Adrenal gland (tissue), 12 donors: Measurements from ENCODE around the gene IQSEC2. TPM values are rescaled to one million over a fixed set of nuclear protein-coding genes. Genes with fewer than 3 reads are reported as not detected.

Source experiments
- DNase-seq, 7 donors: peaks; one replicate each; pipeline ENCODE4 v3.0.0-alpha.2; 2019 to 2020
- H3K27ac ChIP-seq, 5 donors: fragments of 200-600 bp; sonication (generic) in 4 of 5; 1 replicate in 3 of 5; 2 replicates in 2 of 5; pipeline versions ENCODE4 v1.5.1 to v1.8.0; 2016 to 2020; ENCODE audit warnings: mild to moderate bottlenecking in 1 of 5
- H3K27me3 ChIP-seq: fragments of 200-600 bp; 2 replicates; pipeline ENCODE4 v1.8.0; 2021
- H3K36me3 ChIP-seq, 2 donors: fragments of 200-600 bp; replicated peaks in 1 of 2; 1 replicate in 1 of 2; 2 replicates in 1 of 2; pipeline versions ENCODE4 v1.5.1 to v1.8.0; 2018 to 2022
- H3K4me1 ChIP-seq, 2 donors: fragments of 200-600 bp; replicated peaks in 1 of 2; 1 replicate in 1 of 2; 2 replicates in 1 of 2; pipeline versions ENCODE4 v1.5.1 to v1.8.0; 2018 to 2021
- H3K4me3 ChIP-seq, 4 donors: fragments of 200-600 bp; sonication (generic) in 3 of 4; one replicate each; pipeline ENCODE4 v1.5.1; 2016 to 2018
- H3K9me3 ChIP-seq, 3 donors: fragments of 200-600 bp; sonication (generic) in 1 of 3; replicated peaks in 1 of 3; 1 replicate in 2 of 3; 2 replicates in 1 of 3; pipeline versions ENCODE4 v1.5.1 to v1.8.0; 2016 to 2021
- POLR2A ChIP-seq, 2 donors: fragments of 450-650 bp; IDR thresholded peaks; one replicate each; pipeline ENCODE4 v1.6.1; 2017; ENCODE audit warnings: antibody characterized with exemption in 2 of 2, mild to moderate bottlenecking in 2 of 2, moderate library complexity in 1 of 2
- WGBS, 4 donors: extraction: QIAGEN DNeasy Blood & Tissue Kit in 2 of 4; methylation state at CpG; one replicate each; pipeline versions ENCODE4 v1.1.5 to v1.1.7; 2013 to 2017; 5-methylcytosine and 5-hydroxymethylcytosine counted together
- intact Hi-C, 2 donors: fragments of 100-400 bp; cut with DNase I; formaldehyde crosslinking; loops; one replicate each; pipeline versions ENCODE4 v1.14.1 to v1.15.0; 2022 to 2023
- polyA plus RNA-seq, 3 donors: library from polyadenylated mRNA; stranded (reverse); fragments of 200-250 nt in 2 of 3; fragments of 350-450 nt in 1 of 3; fragmentation: Illumina TruSeq in 1 of 3; extraction: RNeasy Lipid Tissue Mini Kit (QIAGEN cat#74804) in 1 of 3; gene quantifications; one replicate each; pipeline ENCODE4 v1.2.3, GENCODE V29; 2013 to 2014
- small RNA-seq, 2 donors: library from RNA; depleted of rRNA; stranded (forward); fragments of <200 nt; gene quantifications; one replicate each; pipeline ENCODE3, GENCODE V24; 2016
- total RNA-seq, 9 donors: library from RNA; depleted of rRNA in 4 of 9; stranded (reverse); fragments of >200 nt in 4 of 9; fragments of 120-200 nt in 1 of 9; fragmentation: NEBNext Ultra II Directional in 1 of 9; extraction: Animal tissue kit (Norgen Biotek cat#: 25700) in 1 of 9; gene quantifications; one replicate each; pipeline versions ENCODE4 v1.1.0 to v1.2.4, GENCODE V29; 2013 to 2023
- TF ChIP-seq, protein P1 (sequence below), 6 experiments: fragments of 450-650 bp in 4 of 6; fragments of 200-600 bp in 2 of 6; sonication (generic) in 1 of 6; IDR thresholded peaks; 1 replicate in 5 of 6; 2 replicates in 1 of 6; pipeline versions ENCODE4 v1.5.1 to v1.8.0; 2016 to 2021; ENCODE audit warnings: antibody characterized with exemption in 6 of 6, mild to moderate bottlenecking in 2 of 6, moderate library complexity in 1 of 6
- donor health status: healthy with polysubstance abuse.
- donor health status: Bipolar disorder and iron deficiency.
- donor health status: DM: yes; HTN: yes; CAD: no.
- donor health status: DM: no; HTN: no; CAD: no.
- donor health status: DM: no; HTN: no; CAD: no.
- donor health status: DM: yes; HTN: yes; CAD: no.

The IQSEC2 gene
- total and polyA plus RNA-seq, 12 donors: 2.4 to 67.9 (median 37.8) TPM

DNA sequence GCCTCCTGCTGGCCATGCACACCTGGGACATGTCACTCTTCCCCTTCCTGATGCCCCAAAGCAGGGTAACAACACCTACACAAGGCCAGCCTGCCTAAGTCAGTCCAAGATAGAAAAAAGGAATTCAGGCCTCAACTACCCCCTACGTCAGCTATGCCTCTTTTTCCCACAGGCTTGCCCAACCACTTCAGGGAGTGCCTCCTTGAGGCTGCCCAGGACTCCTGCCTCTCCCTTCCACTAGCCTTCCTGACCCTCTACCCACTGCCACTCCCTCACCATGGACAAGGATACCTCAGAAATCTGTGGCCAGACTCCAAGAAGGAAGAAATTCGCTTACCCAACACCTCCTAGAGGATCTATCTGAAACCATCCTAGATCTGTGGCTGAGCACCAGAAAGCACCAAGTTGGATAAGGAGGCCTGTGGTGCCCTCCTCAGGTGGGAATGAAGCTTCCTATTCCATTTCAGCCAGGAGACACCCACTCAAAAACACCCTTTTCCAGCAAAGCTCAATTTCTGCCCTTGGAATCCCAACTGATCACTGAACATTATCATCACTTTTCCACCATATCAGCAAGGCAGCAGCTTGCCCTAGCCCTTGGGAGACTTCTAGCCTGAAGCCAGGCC is 58.2 kb downstream of the IQSEC2 start:
- Histone ChIP-seq H3K4me3 (peak overlapping the region in 2 of 4 donors; percentile 82 to 91), H3K36me3 (peaks cover 0 to 26% of the 10 kb centered on the region in 2 donors), H3K27ac (peak overlapping the region in 1 of 5 donors; percentile 89), H3K27me3 (no peaks in the 10 kb centered on the region), H3K9me3 (no peaks in the 10 kb centered on the region), H3K4me1 (peaks cover 16 to 26% of the 10 kb centered on the region in 2 donors)
- WGBS, 4 donors: 48 to 78% (median 62%) methylated on average over 1 to 2 of the region's 2 CpGs
- TF ChIP-seq, protein P1, sequence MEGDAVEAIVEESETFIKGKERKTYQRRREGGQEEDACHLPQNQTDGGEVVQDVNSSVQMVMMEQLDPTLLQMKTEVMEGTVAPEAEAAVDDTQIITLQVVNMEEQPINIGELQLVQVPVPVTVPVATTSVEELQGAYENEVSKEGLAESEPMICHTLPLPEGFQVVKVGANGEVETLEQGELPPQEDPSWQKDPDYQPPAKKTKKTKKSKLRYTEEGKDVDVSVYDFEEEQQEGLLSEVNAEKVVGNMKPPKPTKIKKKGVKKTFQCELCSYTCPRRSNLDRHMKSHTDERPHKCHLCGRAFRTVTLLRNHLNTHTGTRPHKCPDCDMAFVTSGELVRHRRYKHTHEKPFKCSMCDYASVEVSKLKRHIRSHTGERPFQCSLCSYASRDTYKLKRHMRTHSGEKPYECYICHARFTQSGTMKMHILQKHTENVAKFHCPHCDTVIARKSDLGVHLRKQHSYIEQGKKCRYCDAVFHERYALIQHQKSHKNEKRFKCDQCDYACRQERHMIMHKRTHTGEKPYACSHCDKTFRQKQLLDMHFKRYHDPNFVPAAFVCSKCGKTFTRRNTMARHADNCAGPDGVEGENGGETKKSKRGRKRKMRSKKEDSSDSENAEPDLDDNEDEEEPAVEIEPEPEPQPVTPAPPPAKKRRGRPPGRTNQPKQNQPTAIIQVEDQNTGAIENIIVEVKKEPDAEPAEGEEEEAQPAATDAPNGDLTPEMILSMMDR (IDR thresholded peaks at IDR 0.05): no peak
- TF ChIP-seq POLR2A (IDR thresholded peaks at IDR 0.05): no peak
- no peak for DNase-seq
- intact Hi-C loops: no loop called here

Small RNAs within 50 kb of the gene (small RNA-seq; reads per million reads assigned to genes)
- 0 reads per million in 2 donors for gene RF00019

Other genes starting within 250 kb of the IQSEC2 start
- 1 to 10 TPM in 8 of 9 donors, under 1 TPM in 1; 0.61 to 5.0 (median 2.1) TPM for gene GPR173, start 232.8 kb downstream of the IQSEC2 start, total RNA-seq
- 1 to 10 TPM; 2.1 to 4.7 (median 4.0) TPM for gene GPR173, start 232.8 kb downstream of the IQSEC2 start, polyA plus RNA-seq
- 100 to 1,000 TPM in 2 of 9 donors, 10 to 100 TPM in 7; 35.5 to 107 (median 85.5) TPM for gene TSPYL2, start 199.2 kb downstream of the IQSEC2 start, total RNA-seq
- 100 to 1,000 TPM; 168 to 536 (median 308) TPM for gene TSPYL2, start 199.2 kb downstream of the IQSEC2 start, polyA plus RNA-seq
- gene KANTR, start 187.4 kb downstream of the IQSEC2 start, total RNA-seq: 10 to 100 TPM in 4 of 9 donors, 1 to 10 TPM in 5; 4.1 to 21.2 (median 7.6) TPM
- 10 to 100 TPM in 2 of 3 donors, 1 to 10 TPM in 1; 3.6 to 27.8 (median 12.5) TPM for gene KANTR, start 187.4 kb downstream of the IQSEC2 start, polyA plus RNA-seq
- 100 to 1,000 TPM in 5 of 9 donors, 10 to 100 TPM in 4; 42.9 to 143 (median 109) TPM for gene KDM5C, start 56.4 kb downstream of the IQSEC2 start, total RNA-seq
- 10 to 100 TPM; 40.7 to 86.2 (median 43.3) TPM for gene KDM5C, start 56.4 kb downstream of the IQSEC2 start, polyA plus RNA-seq
- 10 to 100 TPM; 18.7 to 51.6 (median 43.4) TPM for gene SMC1A, start 141.1 kb upstream of the IQSEC2 start, total RNA-seq
- gene SMC1A, start 141.1 kb upstream of the IQSEC2 start, polyA plus RNA-seq: 10 to 100 TPM in 2 of 3 donors, 1 to 10 TPM in 1; 7.6 to 41.5 (median 20.4) TPM
- gene RIBC1, start 141.3 kb upstream of the IQSEC2 start, total RNA-seq: 1 to 10 TPM in 8 of 9 donors, under 1 TPM in 1; 0.18 to 6.6 (median 3.4) TPM
- gene RIBC1, start 141.3 kb upstream of the IQSEC2 start, polyA plus RNA-seq: 1 to 10 TPM; 1.9 to 8.6 (median 7.6) TPM
- gene HSD17B10, start 152.8 kb upstream of the IQSEC2 start, total RNA-seq: 100 to 1,000 TPM; 102 to 172 (median 123) TPM
- 100 to 1,000 TPM in 2 of 3 donors, 10 to 100 TPM in 1; 64.5 to 177 (median 139) TPM for gene HSD17B10, start 152.8 kb upstream of the IQSEC2 start, polyA plus RNA-seq